HEK293T (cell line): ENCODE results near the gene KREMEN1.

ENCODE experiments used
- ARNT ChIP-seq: fragments of 450-650 bp; IDR thresholded peaks from 2 replicates; pipeline ENCODE4 v1.6.1; 2017; ENCODE audit warnings: mild to moderate bottlenecking
- BHLHE40 ChIP-seq: fragments of 450-650 bp; IDR thresholded peaks from 2 replicates; pipeline ENCODE4 v1.6.1; 2016; ENCODE audit warnings: mild to moderate bottlenecking, moderate library complexity, borderline replicate concordance
- ELF4 ChIP-seq: fragments of 450-650 bp; IDR thresholded peaks from 2 replicates; pipeline ENCODE4 v1.6.1; 2017; ENCODE audit warnings: antibody characterized with exemption
- FOXK2 ChIP-seq: fragments of 450-650 bp; IDR thresholded peaks from 2 replicates; pipeline ENCODE4 v1.6.1; 2016; ENCODE audit warnings: mild to moderate bottlenecking
- FOXM1 ChIP-seq: fragments of 450-650 bp; IDR thresholded peaks from 2 replicates; pipeline ENCODE4 v1.6.1; 2017; ENCODE audit warnings: mild to moderate bottlenecking, borderline replicate concordance
- HDGF ChIP-seq: fragments of 450-650 bp; IDR thresholded peaks from 2 replicates; pipeline ENCODE4 v1.6.1; 2017; ENCODE audit warnings: antibody characterized with exemption, borderline replicate concordance
- L3MBTL2 ChIP-seq: fragments of 450-650 bp; conservative IDR thresholded peaks from 2 replicates; pipeline ENCODE4 v1.6.1; 2016; ENCODE audit warnings: mild to moderate bottlenecking
- LEF1 ChIP-seq: fragments of 450-650 bp; IDR thresholded peaks from 2 replicates; pipeline ENCODE4 v1.6.1; 2017; ENCODE audit warnings: mild to moderate bottlenecking, borderline replicate concordance
- NFRKB ChIP-seq: fragments of 450-650 bp; IDR thresholded peaks from 2 replicates; pipeline ENCODE4 v1.6.1; 2016; ENCODE audit warnings: mild to moderate bottlenecking, moderate library complexity
- SP1 ChIP-seq: fragments of 450-650 bp; IDR thresholded peaks from 2 replicates; pipeline ENCODE4 v1.6.1; 2017
- SUZ12 ChIP-seq: fragments of 450-650 bp; IDR thresholded peaks from 2 replicates; pipeline ENCODE4 v1.6.1; 2016; ENCODE audit warnings: mild to moderate bottlenecking
- TARDBP ChIP-seq: fragments of 450-650 bp; IDR thresholded peaks from 2 replicates; pipeline ENCODE4 v1.6.1; 2016
- ZNF384 ChIP-seq: fragments of 450-650 bp; IDR thresholded peaks from 2 replicates; pipeline ENCODE4 v1.6.1; 2016
- TF ChIP-seq, protein P1 (sequence below): fragments of 450-650 bp; IDR thresholded peaks from 2 replicates; pipeline ENCODE4 v1.6.1; 2016

DNA sequence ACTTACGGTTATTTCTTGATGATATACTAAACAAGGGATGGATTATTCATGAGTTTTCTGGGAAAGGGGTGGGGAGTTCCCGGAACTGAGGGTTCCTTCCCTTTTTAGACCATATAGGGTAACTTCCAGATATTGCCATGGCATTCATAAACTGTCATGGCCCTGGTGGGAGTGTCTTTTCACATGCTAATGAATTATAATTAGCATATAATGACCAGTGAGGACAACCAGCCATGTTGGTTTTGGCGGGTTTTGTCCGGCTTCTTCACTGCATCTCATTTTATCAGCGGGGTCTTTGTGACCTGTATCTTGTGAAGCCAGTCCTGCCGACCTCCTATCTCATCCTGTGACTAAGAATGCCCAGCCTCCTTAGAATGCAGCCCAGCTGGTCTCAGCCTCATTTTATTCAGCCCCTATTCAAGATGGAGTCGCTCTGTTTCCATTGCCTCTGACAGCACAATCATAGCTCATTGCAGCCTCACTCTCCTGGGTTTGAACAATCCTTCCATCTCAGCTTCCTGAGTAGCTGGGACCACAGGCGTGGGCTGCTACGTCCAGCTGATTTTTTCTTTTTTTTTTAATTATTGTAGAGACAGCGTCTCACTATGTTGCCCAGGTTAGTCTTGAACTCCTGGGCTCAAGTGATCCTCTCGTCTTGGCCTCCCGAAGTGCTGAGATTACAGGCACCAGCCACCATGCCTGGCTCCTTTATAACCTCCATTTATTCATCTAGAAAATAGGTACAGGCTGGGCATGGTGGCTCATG, 80.3 kb downstream of the KREMEN1 start:
- TF ChIP-seq LEF1 (no peak), FOXM1 (no peak), L3MBTL2 (no peak), SP1 (no peak), ELF4 (no peak), TARDBP (no peak), ZNF384 (no peak), HDGF (no peak), SUZ12 (no peak), BHLHE40 (no peak), NFRKB (no peak), FOXK2 (no peak), ARNT (no peak)
- TF ChIP-seq, protein P1, sequence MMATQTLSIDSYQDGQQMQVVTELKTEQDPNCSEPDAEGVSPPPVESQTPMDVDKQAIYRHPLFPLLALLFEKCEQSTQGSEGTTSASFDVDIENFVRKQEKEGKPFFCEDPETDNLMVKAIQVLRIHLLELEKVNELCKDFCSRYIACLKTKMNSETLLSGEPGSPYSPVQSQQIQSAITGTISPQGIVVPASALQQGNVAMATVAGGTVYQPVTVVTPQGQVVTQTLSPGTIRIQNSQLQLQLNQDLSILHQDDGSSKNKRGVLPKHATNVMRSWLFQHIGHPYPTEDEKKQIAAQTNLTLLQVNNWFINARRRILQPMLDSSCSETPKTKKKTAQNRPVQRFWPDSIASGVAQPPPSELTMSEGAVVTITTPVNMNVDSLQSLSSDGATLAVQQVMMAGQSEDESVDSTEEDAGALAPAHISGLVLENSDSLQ, result no peak
